Progenitor cell of endocrine pancreas (in vitro differentiated cells): ENCODE results near the gene RP2. TPM values are rescaled to one million over a fixed set of nuclear protein-coding genes. Genes with fewer than 3 reads are reported as not detected.
A peak's percentile ranks its signal among the peaks of the same experiment; 100 is the strongest.

Experiments used
- DNase-seq: peaks from one replicate; pipeline ENCODE4 v3.0.0; 2021; ENCODE audit warnings: low spot score; ENCODE audit not compliant: unreplicated experiment
- H3K27ac Mint-ChIP-seq: 2 replicates; pipeline ENCODE4 v1.8.0; 2021; ENCODE audit warnings: mild to moderate bottlenecking, moderate library complexity, mixed read lengths
- H3K27me3 Mint-ChIP-seq: 2 replicates; pipeline ENCODE4 v1.8.0; 2021; ENCODE audit warnings: mixed read lengths
- H3K36me3 Mint-ChIP-seq: 2 replicates; pipeline ENCODE4 v1.8.0; 2022; ENCODE audit warnings: mixed read lengths; ENCODE audit not compliant: insufficient read depth
- H3K4me1 Mint-ChIP-seq: 2 replicates; pipeline ENCODE4 v1.8.0; 2021; ENCODE audit warnings: low read depth, mixed read lengths
- H3K4me3 Mint-ChIP-seq: 2 replicates; pipeline ENCODE4 v1.8.0; 2021; ENCODE audit warnings: low read depth, mild to moderate bottlenecking, moderate library complexity, mixed read lengths
- H3K9me3 Mint-ChIP-seq: 2 replicates; pipeline ENCODE4 v1.8.0; 2021; ENCODE audit warnings: low read depth, mixed read lengths
- CTCF ChIP-seq: fragments of 200-600 bp; sonication (generic); IDR thresholded peaks from one replicate; pipeline ENCODE4 v1.5.0; 2021; ENCODE audit warnings: antibody characterized with exemption, mild to moderate bottlenecking; ENCODE audit not compliant: unreplicated experiment
- total RNA-seq: library from RNA; stranded (reverse); gene quantifications from 2 replicates; pipeline ENCODE4 v1.2.1, GENCODE V29; 2021

Gene RP2
- total RNA-seq, 1 donor from 2014 or later, result 9.3 TPM

DNA sequence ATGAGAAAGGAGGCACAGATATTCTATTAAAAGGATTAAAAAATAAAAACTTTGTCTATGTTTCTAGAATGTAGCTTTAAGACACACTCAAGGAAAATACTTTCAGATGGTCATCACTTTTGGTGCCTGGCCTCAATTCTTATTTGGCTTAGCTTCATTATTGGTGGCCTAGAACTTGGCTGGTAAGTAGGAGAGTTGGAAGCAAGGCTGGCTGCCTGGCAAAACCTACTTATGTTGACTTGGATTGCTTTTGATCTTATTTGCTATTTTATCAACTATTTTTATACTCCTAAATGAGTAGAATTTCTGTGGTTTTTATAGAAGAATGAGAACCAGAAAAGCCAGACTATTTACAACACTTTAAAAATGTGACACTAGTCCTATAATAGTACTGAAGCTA lies 40.1 kb downstream of the RP2 start:
- H3K4me1 Mint-ChIP-seq, result no peaks in the 10 kb centered on the region
- H3K27ac Mint-ChIP-seq, result no peak overlapping the region
- H3K36me3 Mint-ChIP-seq, result peaks cover 5% of the 10 kb centered on the region
- no peaks in the 10 kb centered on the region for H3K27me3 Mint-ChIP-seq
- DNase-seq, result no peak
- H3K4me3 Mint-ChIP-seq, result no peak overlapping the region
- no peak for TF ChIP-seq CTCF
- peaks cover 9% of the 10 kb centered on the region for H3K9me3 Mint-ChIP-seq

DNA sequence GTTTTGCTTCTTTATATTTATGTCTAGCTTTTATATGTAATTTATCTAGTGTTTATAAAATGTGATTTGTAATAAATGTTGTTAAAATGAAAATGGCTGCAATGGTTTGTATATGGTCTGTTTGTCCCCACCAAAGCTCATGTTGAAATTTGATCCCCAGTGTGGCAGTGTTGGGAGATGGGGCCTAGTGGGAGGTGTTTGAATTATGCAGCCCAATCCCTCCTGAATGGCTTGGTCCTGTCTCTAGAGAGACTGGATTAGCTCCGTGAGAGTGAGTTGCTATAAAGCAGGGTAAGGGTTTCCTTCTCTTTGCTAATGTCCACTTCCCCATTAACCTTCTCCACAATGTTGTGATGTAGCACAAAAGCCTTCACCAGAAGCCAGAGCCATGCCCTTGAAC lies 45.4 kb downstream of the RP2 start:
- DNase-seq, result no peak
- Mint-ChIP-seq H3K9me3 (peaks cover 10% of the 10 kb centered on the region), H3K36me3 (peaks cover 7% of the 10 kb centered on the region), H3K4me3 (no peak overlapping the region), H3K27ac (no peak overlapping the region), H3K4me1 (no peaks in the 10 kb centered on the region), H3K27me3 (no peaks in the 10 kb centered on the region)
- TF ChIP-seq CTCF, result no peak

GRCh38 chrX:46884799-46885198 lies 48.0 kb downstream of the RP2 start:
- TF ChIP-seq CTCF, result no peak
- H3K27ac Mint-ChIP-seq, result no peak overlapping the region
- peaks cover 4% of the 10 kb centered on the region for H3K36me3 Mint-ChIP-seq
- no peaks in the 10 kb centered on the region for H3K4me1 Mint-ChIP-seq
- peaks cover 4% of the 10 kb centered on the region for H3K9me3 Mint-ChIP-seq
- H3K27me3 Mint-ChIP-seq, result no peaks in the 10 kb centered on the region
- DNase-seq, result no peak
- no peak overlapping the region for H3K4me3 Mint-ChIP-seq

GRCh38 chrX:46898207-46898606 lies 61.4 kb downstream of the RP2 start:
- no peak overlapping the region for H3K27ac Mint-ChIP-seq
- H3K4me1 Mint-ChIP-seq, result no peaks in the 10 kb centered on the region
- no peak for TF ChIP-seq CTCF
- H3K36me3 Mint-ChIP-seq, result peaks cover 2% of the 10 kb centered on the region
- no peak for DNase-seq
- H3K27me3 Mint-ChIP-seq, result no peaks in the 10 kb centered on the region
- H3K9me3 Mint-ChIP-seq, result peaks cover 10% of the 10 kb centered on the region
- no peak overlapping the region for H3K4me3 Mint-ChIP-seq

GRCh38 chrX:46903458-46904242 lies 66.8 kb downstream of the RP2 start:
- Mint-ChIP-seq H3K4me1 (peaks cover 1% of the 10 kb centered on the region), H3K36me3 (no peaks in the 10 kb centered on the region), H3K4me3 (peak overlapping the region; percentile 60), H3K27me3 (no peaks in the 10 kb centered on the region), H3K9me3 (peaks cover 3% of the 10 kb centered on the region), H3K27ac (no peak overlapping the region)
- TF ChIP-seq CTCF, result peak; percentile 62
- DNase-seq, result peak; percentile 51
